Measurements from ENCODE around the gene SLC44A4. TPM values are rescaled to one million over a fixed set of nuclear protein-coding genes. Genes with fewer than 3 reads are reported as not detected.

SLC44A4 gene
- total and polyA plus RNA-seq, 9 of the 15 experiments (the other 6 are each of a cell fraction or from before 2014, with no cell fraction given) = 7.9 to 18.6 (median 11.2) TPM

DNA sequence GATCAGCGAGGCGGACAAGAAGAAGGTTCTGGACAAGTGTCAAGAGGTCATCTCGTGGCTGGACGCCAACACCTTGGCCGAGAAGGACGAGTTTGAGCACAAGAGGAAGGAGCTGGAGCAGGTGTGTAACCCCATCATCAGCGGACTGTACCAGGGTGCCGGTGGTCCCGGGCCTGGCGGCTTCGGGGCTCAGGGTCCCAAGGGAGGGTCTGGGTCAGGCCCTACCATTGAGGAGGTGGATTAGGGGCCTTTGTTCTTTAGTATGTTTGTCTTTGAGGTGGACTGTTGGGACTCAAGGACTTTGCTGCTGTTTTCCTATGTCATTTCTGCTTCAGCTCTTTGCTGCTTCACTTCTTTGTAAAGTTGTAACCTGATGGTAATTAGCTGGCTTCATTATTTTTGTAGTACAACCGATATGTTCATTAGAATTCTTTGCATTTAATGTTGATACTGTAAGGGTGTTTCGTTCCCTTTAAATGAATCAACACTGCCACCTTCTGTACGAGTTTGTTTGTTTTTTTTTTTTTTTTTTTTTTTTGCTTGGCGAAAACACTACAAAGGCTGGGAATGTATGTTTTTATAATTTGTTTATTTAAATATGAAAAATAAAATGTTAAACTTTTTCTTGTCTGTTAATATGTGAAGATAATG lies 49.0 kb downstream of the SLC44A4 start (continued):
- TF ChIP-seq ETV1 (tag; conservative IDR thresholded peaks at IDR 0.05; ENCODE audit: low read depth) = no peak
- TF ChIP-seq ZEB2 (IDR thresholded peaks at IDR 0.05) = no peak
- TF ChIP-seq RAD21 (CRISPR knock-in tag; conservative IDR thresholded peaks at IDR 0.05 in 1 of 2, IDR thresholded peaks at IDR 0.05 in 1 of 2) = peak; percentile 77 to 78
- no peak for TF ChIP-seq MAX (CRISPR knock-in tag; IDR thresholded peaks at IDR 0.05)
- TF ChIP-seq THRAP3 (IDR thresholded peaks at IDR 0.05; ENCODE audit: borderline replicate concordance) = no peak
- TF ChIP-seq ZBTB33 (CRISPR knock-in tag; IDR thresholded peaks at IDR 0.05) = no peak
- no peak for TF ChIP-seq MCM3 (IDR thresholded peaks at IDR 0.05)
- TF ChIP-seq LCOR (CRISPR knock-in tag; IDR thresholded peaks at IDR 0.05) = no peak
- TF ChIP-seq ZFX (CRISPR knock-in tag; IDR thresholded peaks at IDR 0.05) = no peak
- TF ChIP-seq CREM (IDR thresholded peaks at IDR 0.05; ENCODE audit: low read depth) = no peak
- TF ChIP-seq, protein P1, sequence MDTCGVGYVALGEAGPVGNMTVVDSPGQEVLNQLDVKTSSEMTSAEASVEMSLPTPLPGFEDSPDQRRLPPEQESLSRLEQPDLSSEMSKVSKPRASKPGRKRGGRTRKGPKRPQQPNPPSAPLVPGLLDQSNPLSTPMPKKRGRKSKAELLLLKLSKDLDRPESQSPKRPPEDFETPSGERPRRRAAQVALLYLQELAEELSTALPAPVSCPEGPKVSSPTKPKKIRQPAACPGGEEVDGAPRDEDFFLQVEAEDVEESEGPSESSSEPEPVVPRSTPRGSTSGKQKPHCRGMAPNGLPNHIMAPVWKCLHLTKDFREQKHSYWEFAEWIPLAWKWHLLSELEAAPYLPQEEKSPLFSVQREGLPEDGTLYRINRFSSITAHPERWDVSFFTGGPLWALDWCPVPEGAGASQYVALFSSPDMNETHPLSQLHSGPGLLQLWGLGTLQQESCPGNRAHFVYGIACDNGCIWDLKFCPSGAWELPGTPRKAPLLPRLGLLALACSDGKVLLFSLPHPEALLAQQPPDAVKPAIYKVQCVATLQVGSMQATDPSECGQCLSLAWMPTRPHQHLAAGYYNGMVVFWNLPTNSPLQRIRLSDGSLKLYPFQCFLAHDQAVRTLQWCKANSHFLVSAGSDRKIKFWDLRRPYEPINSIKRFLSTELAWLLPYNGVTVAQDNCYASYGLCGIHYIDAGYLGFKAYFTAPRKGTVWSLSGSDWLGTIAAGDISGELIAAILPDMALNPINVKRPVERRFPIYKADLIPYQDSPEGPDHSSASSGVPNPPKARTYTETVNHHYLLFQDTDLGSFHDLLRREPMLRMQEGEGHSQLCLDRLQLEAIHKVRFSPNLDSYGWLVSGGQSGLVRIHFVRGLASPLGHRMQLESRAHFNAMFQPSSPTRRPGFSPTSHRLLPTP (IDR thresholded peaks at IDR 0.05; ENCODE audit: borderline replicate concordance, extremely low read depth, insufficient read length) = no peak
- no peak for TF ChIP-seq SRF (CRISPR knock-in tag; IDR thresholded peaks at IDR 0.05)
- no peak for TF ChIP-seq RBM34 (IDR thresholded peaks at IDR 0.05; ENCODE audit: borderline replicate concordance, insufficient read depth, low read length)
- TF ChIP-seq TSHZ1 (CRISPR knock-in tag; IDR thresholded peaks at IDR 0.05) = no peak
- no peak for TF ChIP-seq TBP (optimal IDR thresholded peaks at IDR 0.05; ENCODE audit: low read depth, low read length)
- peak; percentile 14; the same call in 1 of the 2 replicates for TF ChIP-seq LEF1 (IDR thresholded peaks at IDR 0.05)
- no peak for TF ChIP-seq TGIF2 (CRISPR knock-in tag; IDR thresholded peaks at IDR 0.05)
- TF ChIP-seq MBD2 (IDR thresholded peaks at IDR 0.05; ENCODE audit: borderline replicate concordance, low read depth) = no peak
- TF ChIP-seq, protein P2, sequence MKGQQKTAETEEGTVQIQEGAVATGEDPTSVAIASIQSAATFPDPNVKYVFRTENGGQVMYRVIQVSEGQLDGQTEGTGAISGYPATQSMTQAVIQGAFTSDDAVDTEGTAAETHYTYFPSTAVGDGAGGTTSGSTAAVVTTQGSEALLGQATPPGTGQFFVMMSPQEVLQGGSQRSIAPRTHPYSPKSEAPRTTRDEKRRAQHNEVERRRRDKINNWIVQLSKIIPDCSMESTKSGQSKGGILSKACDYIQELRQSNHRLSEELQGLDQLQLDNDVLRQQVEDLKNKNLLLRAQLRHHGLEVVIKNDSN (CRISPR knock-in tag; IDR thresholded peaks at IDR 0.05) = no peak
